ENCODE results near the gene TMEM145. TPM values are rescaled to one million over a fixed set of nuclear protein-coding genes. Genes with fewer than 3 reads are reported as not detected.

Gene TMEM145
- total RNA-seq, 1 donor = not detected

GRCh38 chr19:42274065-42274682, 38.9 kb upstream of the TMEM145 start:
- H3K27me3 ChIP-seq (ENCODE audit: insufficient read depth, low read length) = no peaks in the 10 kb centered on the region
- peaks cover 53% of the 10 kb centered on the region for H3K4me1 ChIP-seq (ENCODE audit: insufficient read depth, low read length)
- H3K4me3 ChIP-seq (ENCODE audit: low read length) = no peak overlapping the region
- no peaks in the 10 kb centered on the region for H3K9me3 ChIP-seq (ENCODE audit: low read depth, low read length)

DNA sequence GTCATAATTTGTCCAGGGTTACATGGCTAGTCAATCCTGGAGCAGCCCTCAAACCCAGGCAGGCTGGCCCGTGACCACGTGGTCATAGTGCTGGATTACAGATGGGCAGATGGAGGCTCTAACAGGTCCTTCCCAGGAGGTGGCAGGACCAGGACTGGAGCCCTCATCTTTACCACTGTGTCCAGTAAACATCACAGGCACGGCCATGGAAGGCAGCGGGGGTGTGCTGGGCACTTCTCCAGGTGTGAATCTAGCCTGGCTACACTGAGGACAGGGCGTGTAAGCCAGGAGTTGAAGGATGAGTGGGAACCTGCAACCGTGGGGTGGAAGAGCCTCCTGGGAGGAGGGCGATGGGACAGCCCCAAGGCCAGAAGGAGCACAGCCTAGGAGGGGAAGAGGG, 38.0 kb upstream of the TMEM145 start:
- Histone ChIP-seq H3K9me3 (ENCODE audit: low read depth, low read length) (no peaks in the 10 kb centered on the region), H3K4me1 (ENCODE audit: insufficient read depth, low read length) (peaks cover 54% of the 10 kb centered on the region), H3K4me3 (ENCODE audit: low read length) (no peak overlapping the region)

GRCh38 chr19:42275517-42275916, 37.6 kb upstream of the TMEM145 start:
- Histone ChIP-seq H3K4me1 (ENCODE audit: insufficient read depth, low read length) (peaks cover 54% of the 10 kb centered on the region), H3K9me3 (ENCODE audit: low read depth, low read length) (no peaks in the 10 kb centered on the region), H3K4me3 (ENCODE audit: low read length) (no peak overlapping the region), H3K27me3 (ENCODE audit: insufficient read depth, low read length) (no peaks in the 10 kb centered on the region)

More for the DNA sequence above, 38.0 kb upstream of the TMEM145 start:
- no peaks in the 10 kb centered on the region for H3K27me3 ChIP-seq (ENCODE audit: insufficient read depth, low read length)

- no peaks in the 10 kb centered on the region for H3K27me3 ChIP-seq (ENCODE audit: insufficient read depth, low read length)
- peaks cover 50% of the 10 kb centered on the region for H3K4me1 ChIP-seq (ENCODE audit: insufficient read depth, low read length)
- no peaks in the 10 kb centered on the region for H3K9me3 ChIP-seq (ENCODE audit: low read depth, low read length)
- no peak overlapping the region for H3K4me3 ChIP-seq (ENCODE audit: low read length)
Measured at GRCh38 chr19:42276284-42276683, 36.8 kb upstream of the TMEM145 start.

DNA sequence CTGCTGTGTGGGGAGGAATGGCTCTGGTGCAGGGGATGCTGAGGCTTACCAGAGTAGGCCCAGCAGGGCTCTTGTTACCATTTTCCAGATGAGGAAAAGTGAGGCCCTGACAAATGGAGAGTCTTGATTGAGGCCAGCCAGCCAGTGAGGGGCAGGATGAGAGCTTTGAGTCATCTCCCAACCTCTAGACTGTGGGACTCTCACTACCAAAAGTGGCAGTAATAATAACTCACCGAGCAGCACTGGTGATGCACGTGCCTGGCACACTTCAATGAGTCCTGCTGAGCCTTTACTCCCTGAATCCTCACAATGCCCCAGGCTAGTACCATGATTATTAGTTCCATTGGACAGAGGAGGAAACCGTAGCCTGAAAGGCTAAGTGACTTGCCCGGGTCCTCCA, 36.3 kb upstream of the TMEM145 start:
- no peaks in the 10 kb centered on the region for H3K9me3 ChIP-seq (ENCODE audit: low read depth, low read length)
- H3K4me3 ChIP-seq (ENCODE audit: low read length) = no peak overlapping the region
- no peaks in the 10 kb centered on the region for H3K27me3 ChIP-seq (ENCODE audit: insufficient read depth, low read length)
- H3K4me1 ChIP-seq (ENCODE audit: insufficient read depth, low read length) = peaks cover 50% of the 10 kb centered on the region

- H3K4me3 ChIP-seq (ENCODE audit: low read length) = no peak overlapping the region
- H3K27me3 ChIP-seq (ENCODE audit: insufficient read depth, low read length) = no peaks in the 10 kb centered on the region
- H3K4me1 ChIP-seq (ENCODE audit: insufficient read depth, low read length) = peaks cover 60% of the 10 kb centered on the region
- H3K9me3 ChIP-seq (ENCODE audit: low read depth, low read length) = no peaks in the 10 kb centered on the region
Measured at GRCh38 chr19:42277821-42278451, 35.2 kb upstream of the TMEM145 start.

DNA sequence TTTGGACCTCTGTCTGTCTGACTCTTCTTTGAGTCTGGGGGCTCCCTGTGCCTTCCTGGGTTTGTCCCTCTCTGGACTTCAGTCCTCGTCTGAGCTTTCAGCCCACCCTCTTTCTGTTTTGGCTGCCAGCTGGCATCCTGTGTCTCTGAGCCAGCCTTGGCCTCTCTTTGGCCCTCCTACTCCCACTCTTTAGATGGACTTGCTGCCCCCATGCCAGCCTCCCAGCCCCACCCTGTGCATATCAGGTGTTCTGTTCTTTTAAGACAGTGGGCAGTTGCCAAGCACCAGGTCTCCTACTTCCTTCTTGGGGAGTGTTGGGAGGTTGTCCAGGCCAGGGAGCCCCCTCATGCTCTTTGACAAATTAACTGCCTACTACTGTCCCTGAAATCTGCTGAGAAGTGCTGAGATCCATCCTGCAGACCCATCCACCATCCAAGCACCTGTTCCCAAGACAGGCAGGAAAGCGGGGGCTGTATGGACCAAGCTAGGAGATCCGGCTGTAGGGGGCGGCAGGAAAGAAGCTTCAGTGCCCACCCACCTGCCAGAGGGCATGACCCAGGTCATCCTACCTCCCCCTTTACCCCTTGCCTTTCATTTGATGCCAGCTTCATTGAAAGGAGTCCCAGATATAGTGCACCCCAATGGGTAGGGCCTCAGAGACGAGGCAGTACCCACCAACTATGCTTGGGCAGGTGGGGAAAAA, 34.5 kb upstream of the TMEM145 start:
- no peaks in the 10 kb centered on the region for H3K27me3 ChIP-seq (ENCODE audit: insufficient read depth, low read length)
- no peaks in the 10 kb centered on the region for H3K9me3 ChIP-seq (ENCODE audit: low read depth, low read length)
- H3K4me1 ChIP-seq (ENCODE audit: insufficient read depth, low read length) = peaks cover 66% of the 10 kb centered on the region
- H3K4me3 ChIP-seq (ENCODE audit: low read length) = no peak overlapping the region

GRCh38 chr19:42279155-42279901, 33.8 kb upstream of the TMEM145 start:
- peaks cover 66% of the 10 kb centered on the region for H3K4me1 ChIP-seq (ENCODE audit: insufficient read depth, low read length)
- no peaks in the 10 kb centered on the region for H3K9me3 ChIP-seq (ENCODE audit: low read depth, low read length)
- H3K4me3 ChIP-seq (ENCODE audit: low read length) = peak overlapping the region; percentile 81
- H3K27me3 ChIP-seq (ENCODE audit: insufficient read depth, low read length) = no peaks in the 10 kb centered on the region

- Histone ChIP-seq H3K4me1 (ENCODE audit: insufficient read depth, low read length) (peaks cover 72% of the 10 kb centered on the region), H3K9me3 (ENCODE audit: low read depth, low read length) (no peaks in the 10 kb centered on the region), H3K4me3 (ENCODE audit: low read length) (peak overlapping the region; percentile 81), H3K27me3 (ENCODE audit: insufficient read depth, low read length) (no peaks in the 10 kb centered on the region)
Measured at GRCh38 chr19:42279902-42280814, 33.0 kb upstream of the TMEM145 start.

DNA sequence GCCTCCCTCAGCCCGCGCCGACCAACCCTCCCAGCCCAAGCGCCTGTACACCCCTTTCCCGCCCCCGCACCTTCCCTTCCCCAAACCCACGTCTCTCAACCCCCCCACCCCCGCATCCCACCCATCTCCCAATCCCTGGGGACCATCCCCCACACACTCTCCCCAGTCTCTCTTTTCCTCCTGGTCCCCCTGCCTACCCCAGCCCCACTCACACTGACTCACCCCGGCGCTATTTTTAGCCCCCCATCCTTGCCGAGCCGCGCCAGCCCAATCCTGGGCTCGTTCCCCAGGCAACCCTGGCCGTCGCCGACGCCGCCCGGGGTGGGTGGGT, 32.3 kb upstream of the TMEM145 start:
- Histone ChIP-seq H3K4me1 (ENCODE audit: insufficient read depth, low read length) (peaks cover 73% of the 10 kb centered on the region), H3K4me3 (ENCODE audit: low read length) (peak overlapping the region; percentile 81), H3K27me3 (ENCODE audit: insufficient read depth, low read length) (no peaks in the 10 kb centered on the region), H3K9me3 (ENCODE audit: low read depth, low read length) (no peaks in the 10 kb centered on the region)

DNA sequence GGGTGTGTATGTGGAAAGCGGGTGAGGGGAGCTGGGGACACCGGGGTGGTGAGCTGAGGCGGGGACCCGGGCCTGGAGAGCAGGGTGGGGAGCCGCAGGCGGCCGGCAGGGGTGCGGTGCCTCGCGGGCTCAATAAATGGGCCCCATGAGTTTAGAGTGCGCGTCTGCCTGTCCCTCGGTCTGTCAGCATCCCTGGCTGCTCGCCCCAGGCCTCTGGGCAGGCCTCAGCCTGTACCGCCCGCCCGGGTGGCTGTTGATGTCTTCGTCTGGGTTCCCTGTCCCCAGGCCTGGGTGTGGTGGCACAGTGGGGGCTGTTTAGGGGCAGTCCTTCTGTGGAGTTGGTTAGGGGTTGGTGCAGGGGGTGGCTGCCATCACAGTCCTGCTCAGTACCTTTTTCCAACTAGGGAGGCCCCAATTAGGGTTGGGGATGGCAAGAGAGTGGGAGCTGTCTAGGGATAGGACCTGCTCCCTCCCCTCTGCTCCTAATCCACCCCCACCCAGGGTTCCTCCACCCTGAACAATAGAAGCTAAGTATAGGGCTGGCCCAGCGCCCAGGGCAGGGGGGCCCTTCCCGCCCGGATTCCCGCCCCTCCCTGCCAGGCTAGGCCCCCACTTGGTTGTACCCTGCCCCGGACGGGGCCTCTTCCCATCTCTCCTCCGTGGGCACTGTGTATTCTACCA, 31.8 kb upstream of the TMEM145 start:
- Histone ChIP-seq H3K9me3 (ENCODE audit: low read depth, low read length) (no peaks in the 10 kb centered on the region), H3K27me3 (ENCODE audit: insufficient read depth, low read length) (no peaks in the 10 kb centered on the region), H3K4me1 (ENCODE audit: insufficient read depth, low read length) (peaks cover 73% of the 10 kb centered on the region), H3K4me3 (ENCODE audit: low read length) (no peak overlapping the region)

DNA sequence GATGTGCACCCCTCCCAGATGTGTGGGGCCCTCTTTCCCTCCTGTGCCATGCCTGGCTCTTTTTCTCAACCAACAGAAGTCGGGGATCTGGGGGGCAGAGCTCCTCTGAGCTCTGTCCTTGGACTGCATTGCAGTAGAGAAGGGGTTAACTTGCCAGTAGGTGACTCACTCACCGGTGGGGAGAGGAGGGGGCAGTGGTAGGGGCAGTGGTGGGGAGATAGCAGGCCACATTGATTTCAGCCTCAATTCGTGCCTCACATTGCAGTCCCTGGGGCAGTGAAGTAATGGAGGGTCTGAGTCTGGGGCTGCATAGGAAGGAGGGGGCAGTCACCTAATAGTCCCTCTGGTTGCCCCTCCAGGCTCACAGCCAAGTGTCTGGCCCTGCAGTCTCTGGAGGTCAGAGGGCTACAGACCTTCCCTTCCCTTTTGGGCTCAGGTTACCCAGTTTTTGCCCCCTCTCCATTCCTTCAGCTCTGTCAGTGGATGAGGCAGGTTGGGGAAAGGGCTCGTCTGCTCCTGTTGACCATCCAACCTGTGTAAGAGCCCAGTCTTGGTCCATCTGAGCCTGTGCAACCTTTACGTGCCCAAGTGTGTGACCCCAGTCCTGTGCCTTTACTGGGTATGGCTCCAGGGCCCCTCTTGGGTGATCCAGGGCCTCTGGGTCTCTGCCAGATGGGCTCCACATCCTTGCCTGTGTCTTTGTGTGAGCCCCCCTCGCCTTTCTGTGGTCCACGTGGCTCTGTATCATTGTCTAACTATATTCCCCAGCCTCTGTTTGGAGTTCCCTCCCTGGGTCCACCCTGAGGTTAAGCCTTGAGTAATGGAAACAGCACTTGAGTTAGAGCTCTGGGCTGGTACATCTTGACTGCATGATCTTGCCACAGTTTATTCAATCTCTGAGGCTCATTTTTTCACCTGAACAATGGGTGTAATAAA, 31.0 kb upstream of the TMEM145 start:
- no peaks in the 10 kb centered on the region for H3K27me3 ChIP-seq (ENCODE audit: insufficient read depth, low read length)
- H3K4me3 ChIP-seq (ENCODE audit: low read length) = no peak overlapping the region
- H3K9me3 ChIP-seq (ENCODE audit: low read depth, low read length) = no peaks in the 10 kb centered on the region
- peaks cover 73% of the 10 kb centered on the region for H3K4me1 ChIP-seq (ENCODE audit: insufficient read depth, low read length)

DNA sequence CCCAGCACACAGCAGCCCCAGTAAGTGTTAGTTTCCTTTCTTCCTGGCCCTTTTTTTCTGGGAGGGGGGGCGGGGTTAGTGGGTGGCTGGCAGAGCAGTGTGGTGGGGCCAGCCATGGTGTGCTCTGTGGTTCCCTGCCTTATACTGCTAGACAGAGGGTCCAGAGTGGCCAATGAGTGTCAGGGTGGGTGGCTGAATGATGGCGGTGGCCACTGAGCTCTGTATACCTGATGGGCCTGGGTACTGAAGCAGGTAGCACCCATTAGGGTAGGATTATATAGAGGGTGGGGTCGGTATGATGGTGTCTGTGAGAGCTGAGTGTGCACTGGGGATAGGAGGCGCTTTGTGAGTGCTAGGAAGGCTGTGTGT, 30.3 kb upstream of the TMEM145 start:
- no peaks in the 10 kb centered on the region for H3K27me3 ChIP-seq (ENCODE audit: insufficient read depth, low read length)
- no peaks in the 10 kb centered on the region for H3K9me3 ChIP-seq (ENCODE audit: low read depth, low read length)
- H3K4me1 ChIP-seq (ENCODE audit: insufficient read depth, low read length) = peaks cover 73% of the 10 kb centered on the region
- peak overlapping the region; percentile 49 for H3K4me3 ChIP-seq (ENCODE audit: low read length)
